NCI-H526 (cell line): ENCODE data around the gene ANKMY2.

ENCODE experiments used
- DNase-seq, 2 experiments: peaks; one replicate each; lab custom pipeline; 2025; lab: John Stamatoyannopoulos, UW

The ANKMY2 gene

GRCh38 chr7:16579216-16579615 lies 66.3 kb downstream of the ANKMY2 start:
- no peak for DNase-seq

- DNase-seq, result no peak
Observed at GRCh38 chr7:16571941-16572340, 73.6 kb downstream of the ANKMY2 start.

GRCh38 chr7:16564909-16565426 lies 80.6 kb downstream of the ANKMY2 start:
- peak; percentile 51 to 81 for DNase-seq

- DNase-seq, result no peak
Observed at GRCh38 chr7:16564023-16564380, 81.6 kb downstream of the ANKMY2 start.

GRCh38 chr7:16563281-16564022 lies 82.1 kb downstream of the ANKMY2 start:
- no peak for DNase-seq

GRCh38 chr7:16562456-16563220 lies 82.9 kb downstream of the ANKMY2 start:
- DNase-seq, result no peak

- no peak for DNase-seq
Observed at GRCh38 chr7:16561943-16562342, 83.6 kb downstream of the ANKMY2 start.

GRCh38 chr7:16559497-16560179 lies 85.9 kb downstream of the ANKMY2 start:
- DNase-seq, result no peak

GRCh38 chr7:16558761-16559302 lies 86.7 kb downstream of the ANKMY2 start:
- DNase-seq, result no peak

GRCh38 chr7:16556359-16556758 lies 89.2 kb downstream of the ANKMY2 start:
- DNase-seq, result no peak

- DNase-seq, result no peak
Observed at GRCh38 chr7:16554518-16555236, 90.9 kb downstream of the ANKMY2 start.

GRCh38 chr7:16550671-16551070 lies 94.9 kb downstream of the ANKMY2 start:
- no peak for DNase-seq
